Astrocyte (in vitro differentiated cells and primary cell): ENCODE results near the gene NPHP4. TPM values are rescaled to one million over a fixed set of nuclear protein-coding genes. Genes with fewer than 3 reads are reported as not detected.

ENCODE experiments used
- DNase-seq: peaks from one replicate; pipeline ENCODE4 v3.0.0-alpha.2; 2010; ENCODE audit warnings: low read depth
- FAIRE-seq: peaks from 2 replicates; lab custom pipeline; 2011; peaks lifted over from hg19 to GRCh38; lab: Jason Lieb, UNC
- H2AFZ ChIP-seq: 2 replicates; pipeline ENCODE4 v1.6.0; 2012; ENCODE audit warnings: low read depth, low read length, inconsistent platforms
- H3K27ac ChIP-seq: 2 replicates; pipeline ENCODE4 v1.5.1; 2011; ENCODE audit warnings: low read depth, low read length, inconsistent platforms
- H3K27me3 ChIP-seq: 2 replicates; pipeline ENCODE4 v1.6.0; 2011; ENCODE audit warnings: low read length, inconsistent platforms; ENCODE audit not compliant: insufficient read depth
- H3K36me3 ChIP-seq: 2 replicates; pipeline ENCODE4 v1.5.1; 2011; ENCODE audit warnings: low read length, inconsistent platforms; ENCODE audit not compliant: insufficient read depth
- H3K4me1 ChIP-seq: 2 replicates; pipeline ENCODE4 v1.5.1; 2011; ENCODE audit warnings: low read length, inconsistent platforms; ENCODE audit not compliant: insufficient read depth
- H3K4me2 ChIP-seq: 2 replicates; pipeline ENCODE4 v1.6.0; 2012; ENCODE audit warnings: low read length, inconsistent platforms
- H3K4me3 ChIP-seq: 2 replicates; pipeline ENCODE4 v1.5.1; 2011; ENCODE audit warnings: low read depth, mild to moderate bottlenecking, low read length, inconsistent platforms; ENCODE audit not compliant: insufficient read depth
- H3K79me2 ChIP-seq: 2 replicates; pipeline ENCODE4 v1.6.0; 2012; ENCODE audit warnings: mild to moderate bottlenecking, low read length, inconsistent platforms; ENCODE audit not compliant: insufficient read depth
- H3K9ac ChIP-seq: 2 replicates; pipeline ENCODE4 v1.6.0; 2012; ENCODE audit warnings: mild to moderate bottlenecking, low read length, inconsistent platforms
- H3K9me3 ChIP-seq: 2 replicates; pipeline ENCODE4 v1.5.1; 2012; ENCODE audit warnings: low read depth, mild to moderate bottlenecking, low read length, inconsistent platforms; ENCODE audit not compliant: insufficient read depth
- H4K20me1 ChIP-seq: 2 replicates; pipeline ENCODE4 v1.6.0; 2012; ENCODE audit warnings: low read length, inconsistent platforms; ENCODE audit not compliant: insufficient read depth
- H3K27ac Mint-ChIP-seq: one replicate; pipeline ENCODE4 v1.8.0; 2021; ENCODE audit warnings: mild to moderate bottlenecking, mixed read lengths; ENCODE audit not compliant: unreplicated experiment
- H3K27me3 Mint-ChIP-seq: one replicate; pipeline ENCODE4 v1.8.0; 2021; ENCODE audit warnings: low read depth, mixed read lengths; ENCODE audit not compliant: unreplicated experiment
- H3K36me3 Mint-ChIP-seq: one replicate; pipeline ENCODE4 v1.8.0; 2021; ENCODE audit warnings: low read depth, mixed read lengths; ENCODE audit not compliant: unreplicated experiment
- H3K4me1 Mint-ChIP-seq: one replicate; pipeline ENCODE4 v1.8.0; 2021; ENCODE audit warnings: low read depth, mixed read lengths; ENCODE audit not compliant: unreplicated experiment
- H3K4me3 Mint-ChIP-seq: one replicate; pipeline ENCODE4 v1.8.0; 2021; ENCODE audit warnings: mild to moderate bottlenecking, moderate library complexity, mixed read lengths; ENCODE audit not compliant: unreplicated experiment
- H3K9me3 Mint-ChIP-seq: one replicate; pipeline ENCODE4 v1.8.0; 2021; ENCODE audit warnings: mild to moderate bottlenecking, mixed read lengths; ENCODE audit not compliant: unreplicated experiment
- EZH2 ChIP-seq: IDR thresholded peaks from 2 replicates; pipeline ENCODE4 v1.6.1; 2012; ENCODE audit warnings: mild to moderate bottlenecking, low read length, inconsistent platforms; ENCODE audit not compliant: insufficient read depth
- total RNA-seq: library from RNA; stranded (reverse); gene quantifications from 2 replicates; pipeline ENCODE4 v1.2.1, GENCODE V29; 2021
- TF ChIP-seq, protein P1 (sequence below): IDR thresholded peaks from 2 replicates; pipeline ENCODE4 v1.5.1; 2011; ENCODE audit warnings: low read depth, mild to moderate bottlenecking, inconsistent platforms, low read length, moderate library complexity; ENCODE audit not compliant: insufficient read depth

The NPHP4 gene
- total RNA-seq, 1 donor from 2014 or later: 8.4 TPM

DNA sequence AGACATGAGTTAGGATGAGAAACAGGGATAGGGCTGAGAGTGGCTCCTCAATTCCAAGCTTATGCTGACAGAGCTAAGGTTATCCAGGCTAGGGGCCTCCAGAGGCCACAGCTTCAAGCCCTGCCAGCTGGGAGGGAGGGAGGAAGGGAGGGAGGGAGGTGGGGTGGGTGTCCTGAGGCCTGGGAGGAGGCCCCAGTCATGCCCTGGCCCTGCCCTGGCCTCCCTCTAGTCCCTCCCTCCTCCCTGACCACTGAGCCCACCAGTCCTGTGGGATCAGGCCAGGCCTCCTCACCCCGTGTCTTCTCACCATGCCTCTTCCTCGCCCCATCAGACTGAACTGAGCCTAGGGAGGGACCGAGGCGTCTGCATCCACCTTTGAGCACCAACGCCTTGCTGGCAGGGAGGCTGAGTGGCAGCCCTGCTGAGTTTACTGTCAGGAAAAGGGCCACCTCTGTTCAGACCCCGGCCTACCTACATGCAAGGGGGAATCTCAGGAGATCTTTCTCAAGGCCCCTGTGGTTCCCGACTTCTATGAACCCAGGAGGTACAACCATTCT is 116.1 kb downstream of the NPHP4 start:
- Histone ChIP-seq H3K9ac (no peak overlapping the region), H3K4me2 (no peak overlapping the region), H3K27ac (no peak overlapping the region), H3K4me1 (no peaks in the 10 kb centered on the region), H3K9me3 (peaks cover 5% of the 10 kb centered on the region), H4K20me1 (no peaks in the 10 kb centered on the region), H3K27me3 (no peaks in the 10 kb centered on the region), H3K79me2 (no peaks in the 10 kb centered on the region), H3K4me3 (no peak overlapping the region), H3K36me3 (peaks cover 3% of the 10 kb centered on the region), H2AFZ (no peak overlapping the region)
- H3K36me3 Mint-ChIP-seq: peaks cover 19% of the 10 kb centered on the region
- no peak overlapping the region for H3K4me3 Mint-ChIP-seq
- TF ChIP-seq, protein P1, sequence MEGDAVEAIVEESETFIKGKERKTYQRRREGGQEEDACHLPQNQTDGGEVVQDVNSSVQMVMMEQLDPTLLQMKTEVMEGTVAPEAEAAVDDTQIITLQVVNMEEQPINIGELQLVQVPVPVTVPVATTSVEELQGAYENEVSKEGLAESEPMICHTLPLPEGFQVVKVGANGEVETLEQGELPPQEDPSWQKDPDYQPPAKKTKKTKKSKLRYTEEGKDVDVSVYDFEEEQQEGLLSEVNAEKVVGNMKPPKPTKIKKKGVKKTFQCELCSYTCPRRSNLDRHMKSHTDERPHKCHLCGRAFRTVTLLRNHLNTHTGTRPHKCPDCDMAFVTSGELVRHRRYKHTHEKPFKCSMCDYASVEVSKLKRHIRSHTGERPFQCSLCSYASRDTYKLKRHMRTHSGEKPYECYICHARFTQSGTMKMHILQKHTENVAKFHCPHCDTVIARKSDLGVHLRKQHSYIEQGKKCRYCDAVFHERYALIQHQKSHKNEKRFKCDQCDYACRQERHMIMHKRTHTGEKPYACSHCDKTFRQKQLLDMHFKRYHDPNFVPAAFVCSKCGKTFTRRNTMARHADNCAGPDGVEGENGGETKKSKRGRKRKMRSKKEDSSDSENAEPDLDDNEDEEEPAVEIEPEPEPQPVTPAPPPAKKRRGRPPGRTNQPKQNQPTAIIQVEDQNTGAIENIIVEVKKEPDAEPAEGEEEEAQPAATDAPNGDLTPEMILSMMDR: no peak
- TF ChIP-seq EZH2: no peak
- FAIRE-seq: no peak
- H3K27me3 Mint-ChIP-seq: no peaks in the 10 kb centered on the region
- no peak for DNase-seq
- H3K9me3 Mint-ChIP-seq: no peaks in the 10 kb centered on the region
- H3K4me1 Mint-ChIP-seq: no peaks in the 10 kb centered on the region
- no peak overlapping the region for H3K27ac Mint-ChIP-seq

DNA sequence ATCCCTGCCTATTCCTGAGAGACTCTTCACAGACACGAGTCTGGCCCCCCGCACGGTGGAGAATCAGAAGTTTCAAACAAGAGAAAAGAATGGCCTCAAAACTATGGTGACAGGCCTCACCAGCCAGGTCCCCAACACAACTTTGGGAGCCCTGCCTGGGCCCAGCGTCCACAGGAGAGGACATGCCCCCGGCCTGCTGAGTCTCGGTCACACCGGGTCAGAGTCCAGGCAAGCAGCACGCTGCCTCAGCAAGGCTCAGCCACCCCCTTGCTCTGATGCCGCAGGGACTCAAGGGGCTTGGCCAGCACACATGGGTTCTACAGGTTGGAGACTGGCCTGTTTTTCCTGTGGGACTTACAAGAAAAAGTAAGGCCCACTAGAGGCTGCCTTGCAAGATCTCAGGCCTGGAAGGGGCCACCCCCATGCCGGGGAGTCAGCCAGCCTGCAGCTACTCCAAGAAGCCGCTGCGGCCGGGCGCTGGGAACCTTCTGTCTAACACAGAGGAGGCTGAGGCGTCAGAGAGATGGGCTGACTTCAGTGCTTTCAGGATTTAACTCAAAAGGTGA is 116.8 kb downstream of the NPHP4 start:
- H3K4me3 Mint-ChIP-seq: no peak overlapping the region
- no peak overlapping the region for H3K27ac ChIP-seq
- DNase-seq: no peak
- H3K9me3 ChIP-seq: peaks cover 5% of the 10 kb centered on the region
- H3K4me3 ChIP-seq: no peak overlapping the region
- no peaks in the 10 kb centered on the region for H3K27me3 Mint-ChIP-seq
- H3K9ac ChIP-seq: no peak overlapping the region
- H3K4me2 ChIP-seq: no peak overlapping the region
- no peaks in the 10 kb centered on the region for H3K79me2 ChIP-seq
- peaks cover 19% of the 10 kb centered on the region for H3K36me3 Mint-ChIP-seq
- no peaks in the 10 kb centered on the region for H3K4me1 ChIP-seq
- no peaks in the 10 kb centered on the region for H3K27me3 ChIP-seq
- H2AFZ ChIP-seq: no peak overlapping the region
- H4K20me1 ChIP-seq: no peaks in the 10 kb centered on the region
- H3K36me3 ChIP-seq: peaks cover 3% of the 10 kb centered on the region
- FAIRE-seq: no peak
- no peaks in the 10 kb centered on the region for H3K4me1 Mint-ChIP-seq
- no peak overlapping the region for H3K27ac Mint-ChIP-seq
- no peak for TF ChIP-seq EZH2
- TF ChIP-seq, protein P1: no peak
- no peaks in the 10 kb centered on the region for H3K9me3 Mint-ChIP-seq
